GM21381 (cell line): ENCODE data around the gene PTPN4.
"Not testable (repeated sequence)": the region's sequence is repeated elsewhere in the genome, so short reads cannot be mapped to it uniquely, and the experiment has no call there.

Source experiments
- ATAC-seq: cut with Tn5 transposase; IDR thresholded peaks from one replicate; pipeline ENCODE4 v1.9.1; 2021; ENCODE audit warnings: mild to moderate bottlenecking, moderate library complexity; ENCODE audit not compliant: unreplicated experiment

Gene PTPN4

DNA sequence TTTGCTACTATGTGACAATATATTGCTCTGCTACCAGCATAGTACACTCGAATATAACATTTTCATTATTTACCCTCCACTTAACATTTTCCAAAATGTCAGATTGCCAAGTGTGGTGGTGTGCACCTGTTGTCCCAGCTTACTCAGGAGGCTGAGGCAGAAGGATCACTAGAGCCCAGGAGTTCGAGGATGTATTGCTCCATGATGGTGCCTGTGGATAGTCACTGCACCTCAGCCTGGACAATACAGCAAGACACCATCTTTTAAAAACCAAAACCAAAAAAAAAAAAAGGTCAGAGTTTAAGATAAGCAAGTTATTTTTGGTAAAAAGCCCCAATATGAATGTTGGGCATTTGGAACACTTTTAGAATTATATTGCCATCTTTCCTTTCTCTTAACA, 178.0 kb downstream of the PTPN4 start:
- ATAC-seq = no peak

DNA sequence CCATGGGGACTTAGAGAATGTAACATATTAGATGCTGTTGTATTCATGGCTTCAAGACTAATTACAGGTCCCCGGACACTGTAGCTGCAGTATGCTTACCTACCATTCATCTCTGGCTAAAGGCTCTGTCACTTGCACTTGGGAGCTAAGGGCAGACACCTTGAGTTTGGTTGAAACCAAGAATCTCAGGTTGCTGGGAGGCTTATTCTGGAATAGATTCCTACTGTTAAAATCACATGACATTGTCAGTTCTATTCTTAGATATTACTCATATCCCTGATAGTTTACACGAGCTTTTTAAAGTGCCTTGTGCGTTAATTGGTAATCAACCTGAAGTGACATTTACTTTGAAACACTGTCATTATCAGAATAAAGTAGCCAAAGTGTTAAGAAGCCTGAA, 180.2 kb downstream of the PTPN4 start:
- ATAC-seq = no peak

DNA sequence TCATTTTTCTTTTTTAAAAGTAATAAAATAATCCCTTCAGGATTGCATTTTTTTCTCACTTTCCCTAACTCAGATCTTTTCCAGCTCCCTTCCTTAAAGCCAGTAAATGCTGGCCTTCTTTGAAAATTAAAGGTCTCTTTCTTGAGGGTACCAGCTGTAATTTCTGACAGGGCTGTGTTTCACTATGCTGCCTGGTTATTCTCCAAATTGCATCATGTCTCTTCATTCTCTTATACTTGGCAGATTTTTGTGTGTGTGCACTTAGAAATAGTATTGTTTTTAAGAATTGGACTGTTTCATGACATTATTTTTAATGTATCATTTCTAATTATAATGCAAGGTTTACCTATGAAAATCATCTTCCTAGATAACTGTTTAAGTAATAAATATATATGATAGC, 181.1 kb downstream of the PTPN4 start:
- no peak for ATAC-seq

DNA sequence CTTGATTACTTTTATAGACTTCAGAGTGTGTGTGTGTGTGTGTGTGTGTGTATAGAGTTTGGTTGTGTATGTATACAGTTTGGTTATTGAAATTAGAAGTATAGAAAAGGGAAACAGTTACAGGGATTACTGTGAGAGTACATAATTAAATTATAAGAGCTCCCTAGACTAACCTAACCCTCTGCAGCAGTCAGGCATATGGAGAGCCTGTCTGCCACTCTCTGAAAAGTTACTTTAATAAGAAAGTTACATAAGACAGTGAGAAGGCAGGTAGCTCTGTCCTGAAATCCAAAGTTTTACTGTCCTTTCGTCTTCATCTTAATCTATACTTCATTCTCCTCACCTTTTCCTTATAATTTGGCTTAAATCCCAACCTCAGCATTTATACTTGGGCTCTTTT, 181.7 kb downstream of the PTPN4 start:
- no peak for ATAC-seq

DNA sequence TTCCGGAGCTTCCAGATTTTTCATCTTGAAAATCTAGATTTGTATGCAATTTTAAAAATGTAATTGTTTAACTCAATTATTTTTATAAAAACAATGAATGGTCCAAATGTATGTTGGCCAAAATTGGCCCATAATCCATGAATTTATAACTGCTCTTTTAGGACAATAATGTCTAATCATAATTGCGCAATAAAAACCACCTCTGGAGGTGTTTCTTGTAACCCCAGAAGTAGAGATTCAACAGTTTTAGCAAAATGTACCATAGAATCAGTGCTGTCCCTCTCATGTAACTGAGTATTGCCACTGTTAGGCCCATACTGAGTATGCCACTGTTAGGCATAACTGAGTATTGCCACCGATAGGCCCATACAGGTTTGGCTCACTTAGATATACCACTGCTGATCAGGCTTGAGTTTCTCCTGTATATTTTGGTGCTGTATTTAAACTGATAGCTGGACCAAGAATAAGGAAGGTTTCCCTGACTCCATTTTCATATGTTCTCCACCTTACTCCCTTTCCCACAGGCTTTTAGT, 182.3 kb downstream of the PTPN4 start:
- ATAC-seq = no peak

DNA sequence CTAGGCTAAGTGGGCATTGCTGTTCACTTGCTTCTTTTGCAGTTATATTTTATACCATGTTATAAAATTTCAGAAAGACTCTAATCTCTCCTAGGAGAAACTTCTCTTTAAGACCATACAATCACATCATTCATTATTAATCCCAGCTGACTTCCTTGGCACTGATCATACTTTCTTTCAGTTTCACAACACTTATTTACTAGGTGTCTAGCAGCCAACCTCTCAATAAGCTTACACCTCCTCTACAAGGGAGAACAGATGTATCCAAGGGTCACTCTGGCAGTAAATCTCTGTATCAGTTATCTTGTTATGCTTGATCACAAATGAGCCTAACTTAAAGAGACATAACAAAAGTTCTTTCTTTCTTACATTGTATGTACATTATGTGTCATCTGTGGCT, 183.3 kb downstream of the PTPN4 start:
- no peak for ATAC-seq

DNA sequence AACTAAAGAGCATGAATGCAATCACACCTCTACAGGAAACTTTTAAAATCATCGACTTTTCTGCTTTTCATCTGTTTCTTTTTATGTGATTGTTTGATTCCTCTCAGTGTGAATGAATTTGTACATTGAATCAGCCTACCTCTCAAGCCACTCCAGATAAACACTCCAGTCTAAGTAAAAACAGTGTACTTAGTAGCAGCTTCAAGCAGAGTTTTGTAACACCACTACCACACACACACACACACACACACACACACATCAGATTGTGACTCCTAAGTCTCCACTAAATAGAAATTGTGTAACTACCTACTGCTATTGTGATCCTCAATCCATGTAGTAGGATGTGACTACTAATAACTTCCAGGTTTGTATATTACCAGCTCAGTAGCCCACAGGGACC, 187.8 kb downstream of the PTPN4 start:
- no peak for ATAC-seq

DNA sequence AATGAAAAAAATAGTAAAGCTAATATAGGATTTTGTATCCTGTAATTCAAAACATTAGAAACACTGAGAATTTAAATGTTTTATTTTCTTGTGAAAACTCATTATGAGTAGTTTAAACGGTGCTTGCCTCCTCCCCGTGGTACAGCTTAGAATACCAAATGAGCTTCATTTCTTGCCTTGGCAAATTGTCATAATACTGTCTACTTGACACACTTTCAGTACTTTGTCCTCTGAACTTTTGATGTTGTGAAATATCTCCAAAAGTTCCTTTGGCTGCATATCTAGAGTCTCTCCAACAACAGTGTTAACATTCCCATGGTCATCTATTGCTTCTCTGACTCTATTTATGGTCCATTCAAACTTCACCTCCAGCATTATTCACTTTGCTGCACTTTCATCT, 191.2 kb downstream of the PTPN4 start:
- no peak for ATAC-seq

DNA sequence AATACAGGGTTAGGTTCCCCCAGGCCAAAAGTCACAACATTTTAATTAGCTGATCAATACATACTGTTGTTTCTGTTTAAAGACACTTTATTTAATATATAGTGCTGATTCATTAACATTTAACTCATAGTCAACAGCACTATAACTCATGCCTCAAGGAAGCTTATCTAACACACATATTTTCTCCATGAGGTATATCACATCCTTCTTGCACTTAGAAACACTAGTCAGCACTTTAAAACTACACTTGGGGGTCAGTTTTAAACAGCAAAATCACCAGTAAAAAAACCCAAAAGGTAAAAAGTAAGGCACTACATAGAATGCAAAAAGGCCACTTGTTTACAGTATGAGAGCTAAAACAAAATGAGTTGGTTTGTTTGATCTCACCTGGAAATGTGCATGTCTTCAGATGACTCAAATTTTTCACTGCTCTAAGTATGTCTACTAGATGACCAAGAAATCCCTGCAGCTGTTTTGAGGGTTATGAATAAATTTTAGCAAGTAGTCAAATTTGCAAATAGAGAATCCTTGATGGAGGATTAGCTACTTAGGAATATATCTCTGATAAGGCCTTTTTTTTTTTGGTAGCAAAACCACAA, 199.0 kb downstream of the PTPN4 start:
- ATAC-seq = no peak

DNA sequence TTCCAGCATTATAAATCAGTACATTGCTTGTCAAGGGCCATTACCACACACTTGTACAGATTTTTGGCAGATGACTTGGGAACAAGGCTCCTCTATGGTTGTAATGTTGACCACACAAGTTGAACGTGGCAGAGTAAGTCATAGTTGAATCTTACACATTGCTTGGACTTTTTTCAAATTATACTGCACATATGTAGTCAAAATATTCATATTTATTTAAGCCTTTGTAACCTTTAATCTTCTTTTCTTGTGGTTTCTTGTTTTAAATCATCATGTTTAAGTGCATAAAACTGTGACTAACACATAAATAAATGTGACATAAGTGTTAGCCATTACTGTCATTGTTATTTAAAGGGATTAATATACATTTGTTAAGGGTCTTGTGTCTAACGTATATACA, 201.1 kb downstream of the PTPN4 start:
- ATAC-seq = no peak

DNA sequence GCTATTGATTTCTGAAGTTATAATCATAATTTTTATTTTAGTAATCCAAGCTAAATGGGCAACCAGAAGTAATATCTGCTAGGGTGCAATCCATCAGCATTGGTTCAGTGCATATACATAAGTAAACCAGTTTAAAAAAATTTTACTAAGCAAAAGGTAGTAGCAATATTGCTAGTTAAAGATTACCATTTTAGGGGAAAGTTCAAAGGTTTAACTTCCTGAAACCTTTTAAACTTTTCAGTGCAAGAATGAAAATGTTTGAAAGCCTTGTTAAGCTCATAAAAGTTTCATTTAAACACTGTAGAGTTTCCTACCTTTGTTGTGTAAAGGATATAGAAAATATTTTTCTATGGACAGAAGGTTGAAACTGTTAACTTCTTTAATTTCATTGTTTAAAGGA, 222.2 kb downstream of the PTPN4 start:
- ATAC-seq = no peak

DNA sequence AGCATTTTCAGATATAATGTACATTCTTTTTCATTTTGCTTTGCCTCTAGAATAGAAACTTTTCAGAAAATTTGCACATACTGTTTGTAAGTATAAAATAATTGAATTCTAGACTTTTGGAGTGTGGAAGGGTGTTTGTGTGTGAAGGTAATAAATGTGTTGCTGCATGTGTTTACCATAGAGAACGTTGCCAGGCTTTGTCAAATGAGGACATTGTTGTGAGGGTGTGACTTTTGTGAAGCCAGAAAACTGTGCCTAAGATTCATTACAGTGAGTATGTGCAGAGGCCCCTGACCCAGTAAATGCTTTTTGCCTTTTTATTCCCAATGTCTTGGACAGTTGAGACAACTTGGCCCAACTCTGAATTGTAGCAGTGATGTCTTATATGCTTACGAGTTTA, 222.8 kb downstream of the PTPN4 start:
- no peak for ATAC-seq

DNA sequence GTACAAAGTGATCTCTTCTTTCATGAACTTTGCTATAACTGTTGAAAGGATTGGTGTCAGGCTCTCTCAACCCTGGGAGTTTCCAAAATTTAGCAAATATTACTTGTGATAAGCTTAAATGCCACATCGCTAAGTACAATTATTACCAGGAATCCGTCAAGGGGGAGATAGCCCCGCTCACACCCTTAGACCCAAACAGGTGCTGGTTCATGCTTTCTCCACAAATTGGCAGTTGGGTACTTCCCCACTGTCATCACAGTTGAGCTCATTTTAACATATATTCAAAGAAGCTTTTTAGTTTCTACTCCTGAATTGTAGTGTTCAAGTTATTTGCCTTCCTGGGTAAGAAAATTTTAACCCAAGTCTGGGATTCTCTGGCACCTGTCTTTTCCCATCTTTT, 223.4 kb downstream of the PTPN4 start:
- ATAC-seq = no peak

DNA sequence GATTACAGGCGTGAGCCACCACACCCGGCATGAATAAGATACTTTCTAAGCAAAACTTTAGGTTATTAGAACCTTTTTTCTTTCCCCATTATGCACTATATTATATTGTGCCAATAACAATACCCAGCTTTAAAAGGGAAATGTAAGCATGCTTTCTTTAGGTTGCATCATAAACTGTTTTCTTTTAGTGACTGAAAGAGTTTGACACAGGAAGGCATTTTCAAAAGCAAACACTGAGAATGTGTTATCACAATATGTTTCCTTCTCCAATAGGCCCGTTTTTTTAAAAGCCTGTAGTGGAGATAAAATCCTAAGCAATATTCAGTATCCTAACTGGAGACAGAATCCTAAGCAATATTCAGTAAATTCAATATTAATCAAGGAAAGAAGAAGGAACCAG, 236.4 kb downstream of the PTPN4 start:
- no peak for ATAC-seq

DNA sequence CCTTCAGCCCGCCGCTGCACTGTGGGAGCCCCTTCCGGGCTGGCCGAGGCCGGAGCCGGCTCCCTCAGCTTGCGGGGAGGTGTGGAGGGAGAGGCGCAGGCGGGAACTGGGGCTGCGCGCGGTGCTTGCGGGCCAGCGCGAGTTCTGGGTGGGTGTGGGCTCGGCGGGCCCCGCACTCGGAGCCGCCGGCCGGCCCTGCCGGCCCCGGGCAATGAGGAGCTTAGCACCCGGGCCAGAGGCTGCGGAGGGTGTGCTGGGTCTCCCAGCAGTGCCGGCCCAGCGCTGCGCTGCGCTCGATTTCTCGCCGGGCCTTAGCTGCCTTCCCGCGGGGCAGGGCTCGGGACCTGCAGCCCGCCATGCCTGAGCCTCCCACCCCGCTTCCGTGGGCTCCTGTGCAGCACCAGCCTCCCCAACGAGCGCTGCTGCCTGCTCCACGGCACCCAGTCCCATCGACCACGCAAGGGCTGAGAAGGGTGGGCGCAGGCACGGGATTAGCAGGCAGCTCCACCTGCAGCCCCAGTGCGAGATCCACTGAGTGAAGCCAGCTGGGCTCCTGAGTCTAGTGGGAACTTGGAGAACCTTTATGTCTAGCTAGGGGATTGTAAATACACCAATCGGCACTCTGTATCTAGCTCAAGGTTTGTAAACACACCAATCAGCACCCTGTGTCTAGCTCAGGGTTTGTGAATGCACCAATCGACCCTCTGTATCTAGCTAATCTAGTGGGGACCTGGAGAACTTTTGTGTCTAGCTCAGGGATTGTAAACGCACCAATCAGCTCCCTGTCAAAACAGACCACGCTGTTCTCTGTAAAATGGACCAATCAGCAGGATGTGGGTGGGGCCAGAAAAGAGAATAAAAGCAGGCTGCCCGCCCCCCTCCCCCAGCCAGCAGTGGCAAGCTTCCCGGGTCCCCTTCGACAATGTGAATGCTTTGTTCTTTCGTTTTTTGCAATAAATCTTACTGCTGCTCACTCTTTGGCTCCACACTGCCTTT, 237.5 kb downstream of the PTPN4 start:
- ATAC-seq = not testable (repeated sequence)

DNA sequence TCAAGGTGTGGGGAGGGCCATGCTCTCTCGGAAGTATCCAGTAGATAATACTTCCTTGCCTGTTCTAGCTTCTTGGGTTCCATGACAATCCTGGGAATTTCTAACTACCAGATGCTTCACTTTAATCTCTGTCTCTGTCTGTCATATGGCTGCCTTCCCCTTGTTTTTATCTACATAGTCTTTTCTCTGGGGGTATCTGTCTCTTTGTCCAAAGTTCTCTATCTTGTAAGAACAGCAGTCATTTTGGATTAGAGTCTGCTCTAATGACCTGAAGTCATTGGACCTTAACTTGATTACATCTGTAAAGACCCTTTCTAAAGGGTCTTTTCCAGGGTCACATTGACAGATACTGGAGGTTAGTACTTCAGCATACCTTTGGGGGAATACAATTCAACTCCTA, 241.7 kb downstream of the PTPN4 start:
- ATAC-seq = no peak

DNA sequence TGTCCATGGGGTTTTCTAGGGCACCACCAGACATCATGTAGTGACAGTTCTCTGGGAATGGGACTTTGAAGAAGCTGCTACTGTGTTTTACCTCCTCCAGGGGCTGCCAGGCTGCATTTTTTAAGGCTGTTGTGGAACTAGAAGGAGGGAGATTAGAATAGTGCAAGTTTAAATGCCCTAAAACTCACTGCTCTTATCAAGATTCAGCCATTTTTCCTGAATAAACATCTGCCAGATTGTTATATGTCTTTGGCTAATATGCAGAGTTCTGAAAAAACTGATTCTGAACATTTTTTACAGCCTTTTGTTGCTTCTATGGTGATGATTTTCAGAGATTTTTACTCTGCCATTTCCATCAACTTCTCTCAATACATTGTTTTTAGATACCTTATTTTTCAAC, 244.5 kb downstream of the PTPN4 start:
- no peak for ATAC-seq

DNA sequence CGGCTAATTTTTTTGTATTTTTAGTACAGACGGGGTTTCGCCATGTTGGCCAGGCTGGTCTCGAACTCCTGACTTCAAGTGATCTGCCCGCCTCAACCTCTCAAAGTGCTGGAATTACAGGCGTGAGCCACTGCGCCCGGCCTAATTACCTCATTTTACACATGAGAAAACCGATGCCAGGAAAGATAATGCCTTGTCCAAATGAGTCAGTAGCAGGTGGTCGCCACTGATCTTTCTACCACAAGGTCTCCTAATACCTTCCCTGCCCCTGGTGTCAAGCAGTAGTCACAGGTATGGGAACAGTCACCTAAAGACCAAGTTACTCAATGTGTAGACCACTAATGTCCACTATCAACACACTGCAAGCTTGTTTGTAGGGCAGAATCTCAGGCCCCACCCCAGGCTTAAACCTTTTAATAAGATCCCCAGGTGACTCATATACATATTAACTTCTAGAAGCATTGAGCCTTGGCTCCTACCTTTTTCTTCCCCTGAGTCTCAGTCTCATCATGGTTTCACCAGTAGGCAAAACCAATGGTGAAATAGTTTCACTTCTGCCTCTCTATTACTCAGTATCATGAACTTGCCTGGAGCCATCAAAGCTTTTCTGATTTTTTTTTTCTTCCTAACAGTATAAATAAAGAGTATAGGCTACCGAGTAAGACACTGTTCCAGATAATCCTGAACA, 246.3 kb downstream of the PTPN4 start:
- peak; percentile 93 for ATAC-seq

DNA sequence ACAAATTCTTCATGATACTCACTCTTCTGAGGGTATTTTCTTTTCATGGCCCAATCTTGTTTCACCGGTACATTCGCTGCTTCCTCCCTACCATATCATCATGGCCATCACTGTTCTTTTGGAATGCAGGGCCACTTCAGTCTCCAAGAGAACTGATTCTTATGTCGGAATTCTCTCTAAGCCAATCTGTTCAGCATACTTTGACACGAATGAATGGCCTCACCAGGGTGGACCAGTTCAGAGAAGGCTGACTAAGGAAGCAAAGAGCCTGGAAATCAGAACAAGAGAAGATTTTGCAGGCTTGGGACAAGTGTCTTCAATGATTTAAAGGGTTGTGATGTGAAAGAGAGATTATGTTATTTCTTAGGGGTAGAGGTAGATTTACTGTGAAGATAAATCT, 248.1 kb downstream of the PTPN4 start:
- ATAC-seq = no peak

DNA sequence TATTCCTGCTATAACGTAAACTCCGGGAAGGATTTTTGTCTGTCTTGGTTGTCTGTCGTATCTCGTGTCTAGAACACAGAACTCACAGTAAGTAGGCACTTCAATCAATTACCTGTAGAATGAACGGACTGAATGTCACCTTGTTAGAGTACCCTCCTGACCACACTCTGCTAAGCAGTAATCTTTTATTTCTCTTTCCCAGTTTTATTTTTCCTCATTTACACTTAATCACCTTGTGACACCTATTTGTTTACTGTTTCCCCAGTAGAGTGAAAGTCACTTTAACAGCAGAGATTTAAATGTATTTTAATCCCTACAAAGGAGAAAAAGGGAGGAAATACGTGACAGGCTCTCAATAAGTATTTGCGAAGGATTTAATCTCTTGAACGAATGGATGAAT, 252.6 kb downstream of the PTPN4 start:
- no peak for ATAC-seq

DNA sequence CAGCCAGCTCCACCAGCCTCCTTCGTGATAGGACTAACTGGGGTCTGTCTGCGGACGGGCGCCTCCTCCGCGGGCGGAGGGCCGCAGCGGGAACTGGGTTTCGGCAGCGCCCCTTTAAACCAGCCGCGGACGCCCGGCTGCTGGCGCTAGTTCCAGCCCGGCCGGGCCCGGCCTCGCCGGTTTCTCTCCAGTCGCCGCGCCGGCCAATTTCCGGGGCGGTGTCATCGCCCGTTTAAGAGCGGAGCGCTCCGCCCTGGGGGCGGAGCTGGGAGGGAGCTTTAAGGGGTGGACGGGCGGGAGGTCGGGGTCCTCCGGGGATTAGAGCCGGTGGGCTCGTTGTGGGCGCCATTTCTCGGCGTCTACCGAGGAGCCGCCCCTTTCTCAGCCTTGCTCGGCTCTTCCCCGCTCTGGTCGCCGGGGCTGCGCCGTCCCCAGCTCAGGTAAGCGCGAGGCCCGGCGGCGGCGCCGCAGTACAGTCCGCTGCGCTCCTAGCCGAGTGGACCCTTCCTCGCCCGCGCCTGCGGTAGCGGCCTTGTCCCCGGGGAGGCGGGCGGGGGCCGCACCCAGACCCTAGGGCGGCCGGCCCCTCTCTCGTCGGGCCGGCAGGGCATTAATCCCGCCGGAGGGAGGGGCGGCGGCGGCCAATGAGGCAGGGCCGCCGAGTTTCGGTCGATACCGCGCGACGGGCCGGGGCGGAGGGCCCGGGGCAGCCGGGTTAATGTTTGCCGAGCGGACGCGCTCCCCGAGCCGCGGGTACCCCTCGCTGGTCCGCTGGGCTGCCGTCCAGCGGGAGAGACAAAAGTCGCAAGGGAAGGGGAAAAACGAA, 253.3 kb downstream of the PTPN4 start, which contains the start of gene EPB41L5:
Gene EPB41L5, plus strand, starts transcription at position 307 of the 826 bp plus-strand sequence. CDS start 6,008 bp downstream, outside the sequence.
- peak; percentile 94 for ATAC-seq
